Activated CD4-positive, alpha-beta T cell treated with anti-CD3 and anti-CD28 coated beads for 36 hours (primary cell): ENCODE measurements around the gene CANX. TPM values are rescaled to one million over a fixed set of nuclear protein-coding genes. Genes with fewer than 3 reads are reported as not detected.

Experiments
- ATAC-seq: fragments of 200-7000 bp; cut with Tn5 transposase; one replicate; pipeline ENCODE4 v1.10.0; 2021; ENCODE audit warnings: mild to moderate bottlenecking, moderate library complexity
- CTCF ChIA-PET: fragments of 350-600 bp; sonication (Branson Sonifier 250); formaldehyde crosslinking; loops from one replicate; lab custom pipeline; 2021; ENCODE audit warnings: antibody characterized with exemption; lab: Charles Lee
- POLR2A ChIA-PET: fragments of 350-600 bp; sonication (Branson Sonifier 250); formaldehyde crosslinking; loops from one replicate; lab custom pipeline; 2021; ENCODE audit warnings: antibody characterized with exemption, inconsistent platforms; lab: Charles Lee
- DNase-seq: peaks from one replicate; pipeline ENCODE4 v3.0.0-alpha.2; 2020
- H3K27ac Mint-ChIP-seq: one replicate; pipeline ENCODE4 v1.8.0; 2021; ENCODE audit warnings: mixed read lengths
- H3K27me3 Mint-ChIP-seq: one replicate; pipeline ENCODE4 v1.8.0; 2021; ENCODE audit warnings: mixed read lengths
- H3K36me3 Mint-ChIP-seq: one replicate; pipeline ENCODE4 v1.8.0; 2021; ENCODE audit warnings: low read depth, mixed read lengths
- H3K4me1 Mint-ChIP-seq: one replicate; pipeline ENCODE4 v1.8.0; 2021; ENCODE audit warnings: mixed read lengths
- H3K4me3 Mint-ChIP-seq: one replicate; pipeline ENCODE4 v1.8.0; 2021; ENCODE audit warnings: mild to moderate bottlenecking, moderate library complexity, mixed read lengths
- H3K9me3 Mint-ChIP-seq: one replicate; pipeline ENCODE4 v1.8.0; 2021; ENCODE audit warnings: low read depth, mixed read lengths
- intact Hi-C, 2 experiments: fragments of 100-400 bp; cut with DNase I in 1 of 2; cut with micrococcal nuclease in 1 of 2; formaldehyde crosslinking; loops; one replicate each; pipeline versions ENCODE4 v1.14.2 to v1.15.1; 2022 to 2024; cut with DNase I, micrococcal nuclease
- total RNA-seq, 2 experiments: library from RNA; stranded (reverse); gene quantifications; one replicate each; pipeline ENCODE4 v1.2.3, GENCODE V29; 2021

Gene CANX
- total RNA-seq, 2 experiments from 2014 or later: 472 to 554 TPM

DNA sequence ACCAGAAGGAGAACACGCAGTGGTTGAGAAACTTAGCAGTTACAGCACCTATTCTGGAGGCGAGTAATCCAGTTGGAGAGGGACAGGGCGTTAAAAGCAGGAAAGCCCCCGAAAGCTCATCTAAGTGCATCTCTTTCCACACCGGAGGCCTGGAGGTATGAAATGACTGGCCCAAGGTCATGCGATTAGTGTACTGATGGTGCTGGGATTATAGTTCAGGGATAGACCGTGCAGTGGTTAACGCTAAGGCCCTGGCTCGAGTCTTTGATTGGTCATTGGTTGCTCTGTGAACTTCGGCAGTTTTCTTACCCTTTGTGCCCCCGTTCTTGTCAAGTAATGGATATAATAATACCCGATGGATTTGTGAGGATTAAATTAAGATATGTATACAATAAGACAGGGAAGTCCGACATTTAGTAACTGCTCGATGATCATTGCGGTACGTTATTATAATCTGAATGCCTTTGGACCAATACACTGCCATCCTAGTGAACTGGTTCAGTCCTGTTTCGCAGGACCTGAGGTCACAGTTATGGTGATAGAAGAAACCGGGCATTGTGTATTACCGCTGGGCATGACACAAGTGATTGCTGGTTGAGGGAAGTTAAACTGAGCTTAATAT is 960 bp downstream of the CANX start:
- H3K4me3 Mint-ChIP-seq: peak overlapping the region; percentile 94
- peaks cover 47% of the 10 kb centered on the region for H3K36me3 Mint-ChIP-seq
- ATAC-seq (peak; percentile 28), DNase-seq (peak; percentile 73)
- no peaks in the 10 kb centered on the region for H3K27me3 Mint-ChIP-seq
- peaks cover 42% of the 10 kb centered on the region for H3K4me1 Mint-ChIP-seq
- ChIA-PET POLR2A (interaction anchor here (0.6 to 1.5 kb wide), 10 partner anchors 17 to 386 kb away, joined by 3 to 11 read pairs (median 4); partner anchors contain the start of gene HNRNPH1), CTCF (interaction anchor here (1.0 kb wide), 1 partner anchor 30 kb away, joined by 3 read pairs; no protein-coding TSS in a partner anchor)
- no peaks in the 10 kb centered on the region for H3K9me3 Mint-ChIP-seq
- intact Hi-C loops: loop anchor here (2.0 to 5.0 kb wide), 2 partner anchors 149 to 1072 kb away; partner anchors contain the start of genes CLK4 (in 1 of the 2) and RUFY1 (in 1 of the 2)
- peak overlapping the region; percentile 98 for H3K27ac Mint-ChIP-seq

DNA sequence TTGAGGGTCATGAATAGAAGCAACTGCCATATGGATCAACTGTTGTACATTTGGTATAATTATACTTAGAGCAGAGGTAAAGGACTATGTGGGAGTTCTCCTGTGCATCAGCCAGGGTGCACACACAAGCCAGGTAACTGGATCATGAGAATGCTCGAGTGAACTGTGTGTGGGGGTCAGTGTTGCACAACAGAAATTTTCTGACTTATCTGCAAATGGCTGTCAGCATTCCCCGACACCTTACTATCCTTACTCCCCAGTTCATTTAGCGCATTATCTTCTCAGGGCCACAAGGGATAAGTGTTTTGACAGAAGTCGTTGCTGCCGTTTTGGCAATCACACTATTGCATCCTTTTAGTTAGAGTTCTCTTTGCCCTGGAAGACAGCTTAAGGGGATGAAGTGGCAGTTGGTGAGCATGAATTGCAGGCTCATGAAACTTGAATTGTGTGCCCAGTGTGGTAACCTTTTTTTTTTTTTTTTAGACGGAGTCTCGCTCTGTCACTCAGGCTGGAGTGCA is 1.7 kb downstream of the CANX start:
- DNase-seq (no peak), ATAC-seq (no peak)
- intact Hi-C loops: no loop called here
- Mint-ChIP-seq H3K9me3 (no peaks in the 10 kb centered on the region), H3K27me3 (no peaks in the 10 kb centered on the region), H3K4me1 (peaks cover 47% of the 10 kb centered on the region), H3K4me3 (peak overlapping the region; percentile 94), H3K27ac (peak overlapping the region; percentile 98), H3K36me3 (peaks cover 50% of the 10 kb centered on the region)
- CTCF ChIA-PET: no interaction called here
- POLR2A ChIA-PET: interaction anchor here (0.6 to 1.5 kb wide), 6 partner anchors 22 to 863 kb away, joined by 4 to 9 read pairs (median 6); no protein-coding TSS in a partner anchor

DNA sequence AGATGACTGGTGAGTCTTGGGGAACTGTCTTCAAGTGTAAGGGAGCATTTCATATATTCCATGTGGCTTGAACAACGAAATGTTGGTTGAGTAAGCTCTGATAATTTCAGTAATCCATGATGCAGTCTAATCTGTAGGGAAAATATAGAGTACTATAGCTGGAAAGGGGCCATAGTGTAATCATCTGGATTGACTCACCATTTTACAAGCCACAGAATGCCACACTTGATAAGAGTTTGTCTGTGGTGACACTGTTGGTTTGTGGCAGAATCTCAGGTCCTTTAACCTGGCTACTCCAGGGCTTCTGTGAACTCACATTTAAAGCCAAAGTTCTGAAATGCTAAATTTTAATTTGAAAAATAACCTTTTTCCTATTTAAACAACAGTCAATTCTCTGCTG is 17.5 kb downstream of the CANX start:
- ChIA-PET CTCF (interaction anchor here (0.9 to 2.0 kb wide), 4 partner anchors 14 to 39 kb away, joined by 3 to 7 read pairs (median 4); partner anchors contain the start of gene MAML1), POLR2A (no interaction called here)
- H3K36me3 Mint-ChIP-seq: peaks cover 62% of the 10 kb centered on the region
- DNase-seq: no peak
- H3K9me3 Mint-ChIP-seq: no peaks in the 10 kb centered on the region
- ATAC-seq: no peak
- H3K4me3 Mint-ChIP-seq: no peak overlapping the region
- no peaks in the 10 kb centered on the region for H3K27me3 Mint-ChIP-seq
- peak overlapping the region; percentile 55 for H3K27ac Mint-ChIP-seq
- peaks cover 4% of the 10 kb centered on the region for H3K4me1 Mint-ChIP-seq
- intact Hi-C loops: no loop called here

DNA sequence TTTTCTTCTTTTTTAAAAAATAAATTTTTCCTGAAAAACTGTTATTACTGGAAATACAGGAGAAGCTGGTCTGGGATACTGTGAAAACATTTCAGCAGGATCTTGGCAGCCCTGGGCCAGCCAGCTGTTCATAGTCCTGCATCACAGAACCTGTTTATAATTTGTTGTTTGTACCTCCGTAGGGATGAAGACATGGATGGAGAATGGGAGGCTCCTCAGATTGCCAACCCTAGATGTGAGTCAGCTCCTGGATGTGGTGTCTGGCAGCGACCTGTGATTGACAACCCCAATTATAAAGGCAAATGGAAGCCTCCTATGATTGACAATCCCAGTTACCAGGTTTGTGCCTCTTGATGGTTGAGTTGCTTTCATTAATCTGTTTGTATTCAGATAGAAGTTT is 21.5 kb downstream of the CANX start:
- ATAC-seq (no peak), DNase-seq (no peak)
- no peak overlapping the region for H3K4me3 Mint-ChIP-seq
- H3K27me3 Mint-ChIP-seq: no peaks in the 10 kb centered on the region
- peaks cover 4% of the 10 kb centered on the region for H3K4me1 Mint-ChIP-seq
- intact Hi-C loops: no loop called here
- H3K36me3 Mint-ChIP-seq: peaks cover 71% of the 10 kb centered on the region
- H3K27ac Mint-ChIP-seq: no peak overlapping the region
- H3K9me3 Mint-ChIP-seq: no peaks in the 10 kb centered on the region
- CTCF ChIA-PET: interaction anchor here (0.6 to 2.1 kb wide), 4 partner anchors 12 to 589 kb away, joined by 3 to 7 read pairs (median 3); partner anchors contain the start of genes HNRNPH1 and MAML1
- POLR2A ChIA-PET: no interaction called here

DNA sequence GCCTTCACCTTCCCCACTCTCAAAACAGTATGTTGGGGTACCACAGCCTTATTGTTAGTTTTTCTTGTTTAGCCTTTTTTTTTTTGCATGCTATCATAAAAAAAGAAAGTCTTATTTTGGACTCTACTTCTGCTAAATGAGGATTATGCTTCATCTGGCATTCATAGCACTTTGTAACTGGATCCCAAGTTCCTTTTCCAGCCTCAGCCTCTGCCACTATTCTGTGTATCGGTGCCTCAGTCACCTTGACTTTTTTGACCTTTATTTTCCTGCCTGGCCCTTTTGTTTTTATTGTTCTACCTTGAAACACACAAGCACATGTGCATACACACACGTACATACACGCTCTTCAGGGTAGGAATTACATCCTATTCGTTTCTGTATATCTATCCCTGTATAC is 25.4 kb downstream of the CANX start:
- Mint-ChIP-seq H3K36me3 (peaks cover 68% of the 10 kb centered on the region), H3K27ac (peak overlapping the region; percentile 45), H3K4me1 (no peaks in the 10 kb centered on the region), H3K27me3 (no peaks in the 10 kb centered on the region), H3K9me3 (no peaks in the 10 kb centered on the region), H3K4me3 (no peak overlapping the region)
- ChIA-PET CTCF (no interaction called here), POLR2A (no interaction called here)
- DNase-seq (no peak), ATAC-seq (no peak)
- intact Hi-C loops: no loop called here

DNA sequence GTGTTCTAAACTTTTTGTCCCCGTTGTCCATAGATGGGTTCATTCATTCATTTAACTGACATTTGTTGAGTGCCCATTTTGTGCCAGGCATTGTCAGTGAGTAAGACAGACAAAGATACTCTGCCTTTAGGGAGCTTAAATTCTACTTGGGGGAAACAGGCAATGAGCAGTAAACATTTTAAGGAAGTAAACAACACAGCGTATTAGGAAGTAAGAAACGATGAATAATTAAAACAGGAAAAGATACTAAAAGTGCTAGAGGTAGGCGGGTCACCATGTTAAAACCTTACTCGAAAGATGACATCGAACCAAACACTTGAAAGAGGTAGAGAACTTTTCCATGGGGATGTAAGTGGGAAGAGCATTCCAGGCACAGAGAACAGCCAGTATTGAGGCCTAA is 28.3 kb downstream of the CANX start:
- no peak for DNase-seq
- H3K27me3 Mint-ChIP-seq: no peaks in the 10 kb centered on the region
- H3K4me3 Mint-ChIP-seq: no peak overlapping the region
- no peak for ATAC-seq
- POLR2A ChIA-PET: no interaction called here
- CTCF ChIA-PET: no interaction called here
- H3K27ac Mint-ChIP-seq: peak overlapping the region; percentile 53
- intact Hi-C loops: no loop called here
- H3K9me3 Mint-ChIP-seq: no peaks in the 10 kb centered on the region
- peaks cover 72% of the 10 kb centered on the region for H3K36me3 Mint-ChIP-seq
- H3K4me1 Mint-ChIP-seq: peaks cover 16% of the 10 kb centered on the region

DNA sequence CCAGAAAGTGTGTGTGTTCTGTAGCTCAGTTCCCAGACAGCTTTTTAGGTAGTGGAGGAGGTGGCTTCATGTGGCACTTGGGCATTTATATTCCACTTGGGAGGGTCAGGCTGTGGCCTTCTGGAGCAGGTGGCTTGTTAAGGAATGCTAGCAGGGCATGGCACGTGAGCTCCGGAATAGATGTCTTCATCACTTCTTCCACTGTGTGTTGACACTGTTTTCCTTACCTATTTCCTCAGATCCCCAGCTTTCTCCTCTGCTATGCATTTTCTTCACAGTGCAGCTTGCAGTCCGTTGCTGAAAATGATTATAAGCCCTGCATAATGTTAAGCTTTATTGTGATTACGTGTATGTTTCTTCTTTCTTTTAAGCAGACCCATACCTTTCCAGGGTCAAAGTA is 30.5 kb downstream of the CANX start:
- Mint-ChIP-seq H3K9me3 (no peaks in the 10 kb centered on the region), H3K27ac (peak overlapping the region; percentile 39), H3K27me3 (no peaks in the 10 kb centered on the region), H3K4me3 (no peak overlapping the region), H3K4me1 (peaks cover 19% of the 10 kb centered on the region), H3K36me3 (peaks cover 53% of the 10 kb centered on the region)
- no peak for ATAC-seq
- ChIA-PET CTCF (interaction anchor here (0.6 to 1.8 kb wide), 4 partner anchors 13 to 105 kb away, joined by 3 to 7 read pairs (median 4); no protein-coding TSS in a partner anchor), POLR2A (no interaction called here)
- DNase-seq: no peak
- intact Hi-C loops: no loop called here

DNA sequence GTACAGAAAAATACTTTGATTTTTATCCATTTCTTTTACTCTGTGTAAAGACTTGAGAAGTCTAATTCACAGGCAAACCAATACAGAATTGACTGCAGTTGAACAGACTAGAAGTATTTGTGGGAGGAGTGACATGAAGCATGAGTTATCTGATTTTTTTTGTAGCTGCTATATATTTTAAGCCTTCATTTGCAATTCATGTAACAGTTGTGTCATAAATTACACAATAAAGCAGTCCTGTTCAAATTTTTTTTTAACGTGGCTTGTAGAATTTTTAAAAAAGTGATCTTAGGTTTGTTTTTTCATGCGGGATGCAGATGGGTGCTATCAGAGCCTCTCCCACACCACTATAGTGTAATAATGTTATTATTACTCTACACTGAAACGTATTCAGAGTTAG is 31.0 kb downstream of the CANX start:
- Mint-ChIP-seq H3K9me3 (no peaks in the 10 kb centered on the region), H3K27me3 (no peaks in the 10 kb centered on the region), H3K36me3 (peaks cover 53% of the 10 kb centered on the region), H3K4me1 (peaks cover 23% of the 10 kb centered on the region), H3K27ac (peak overlapping the region; percentile 39), H3K4me3 (no peak overlapping the region)
- intact Hi-C loops: loop anchor here in 1 of 2 experiments (10.0 kb wide), 1 partner anchor 1105 kb away; the partner anchor contains the start of gene CLK4
- ChIA-PET CTCF (interaction anchor here (0.6 to 1.8 kb wide), 5 partner anchors 10 to 1271 kb away, joined by 3 to 7 read pairs (median 4); no protein-coding TSS in a partner anchor), POLR2A (no interaction called here)
- DNase-seq: no peak
- ATAC-seq: no peak

DNA sequence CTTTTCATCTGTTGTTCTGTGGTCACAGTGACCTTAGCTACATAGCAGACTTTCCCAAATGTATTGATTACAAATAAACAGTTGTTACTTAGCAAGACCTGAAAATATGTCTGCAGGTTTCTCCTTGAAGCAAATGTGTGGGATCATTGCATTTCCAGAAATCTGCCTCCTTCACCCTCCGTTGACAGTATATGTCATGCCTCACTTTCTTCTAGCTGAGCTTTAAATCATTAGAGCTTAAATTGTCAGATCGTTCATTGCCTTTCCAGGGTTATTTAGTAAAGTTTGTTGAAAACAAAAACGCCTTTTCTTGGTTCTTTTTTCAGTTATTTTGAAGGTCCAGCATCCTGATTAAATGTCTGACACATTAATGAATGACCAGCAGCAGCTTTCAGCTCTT is 31.6 kb downstream of the CANX start:
- no peak for ATAC-seq
- H3K36me3 Mint-ChIP-seq: peaks cover 53% of the 10 kb centered on the region
- H3K27me3 Mint-ChIP-seq: no peaks in the 10 kb centered on the region
- H3K9me3 Mint-ChIP-seq: no peaks in the 10 kb centered on the region
- ChIA-PET POLR2A (no interaction called here), CTCF (interaction anchor here (0.6 to 1.8 kb wide), 5 partner anchors 10 to 1272 kb away, joined by 3 to 7 read pairs (median 4); no protein-coding TSS in a partner anchor)
- peaks cover 25% of the 10 kb centered on the region for H3K4me1 Mint-ChIP-seq
- no peak for DNase-seq
- intact Hi-C loops: loop anchor here in 1 of 2 experiments (10.0 kb wide), 1 partner anchor 1106 kb away; the partner anchor contains the start of gene CLK4
- no peak overlapping the region for H3K4me3 Mint-ChIP-seq
- peak overlapping the region; percentile 39 for H3K27ac Mint-ChIP-seq

DNA sequence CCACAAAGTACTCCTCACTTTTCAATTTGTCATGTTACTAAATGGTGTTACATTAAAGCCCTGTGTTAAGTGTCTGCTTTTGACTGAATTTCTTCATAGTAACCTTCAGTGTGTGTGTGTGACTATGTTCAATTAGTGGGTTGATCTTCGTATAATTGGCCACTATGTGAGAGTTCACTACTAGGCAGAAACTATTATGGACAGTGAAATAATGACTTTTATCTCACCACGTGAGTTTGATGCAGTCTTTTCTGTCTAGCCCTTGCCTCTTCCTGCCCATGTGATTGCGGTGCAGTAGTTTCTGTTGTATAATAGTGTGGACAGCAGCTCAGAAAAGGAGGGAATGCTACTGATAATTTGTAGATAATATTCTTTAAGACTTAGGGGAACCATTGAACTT is 32.1 kb downstream of the CANX start:
- no peak for ATAC-seq
- peak overlapping the region; percentile 39 for H3K27ac Mint-ChIP-seq
- H3K36me3 Mint-ChIP-seq: peaks cover 53% of the 10 kb centered on the region
- H3K4me1 Mint-ChIP-seq: peaks cover 28% of the 10 kb centered on the region
- H3K27me3 Mint-ChIP-seq: no peaks in the 10 kb centered on the region
- ChIA-PET CTCF (interaction anchor here (1.0 to 1.8 kb wide), 6 partner anchors 9 to 36 kb away, joined by 3 to 7 read pairs (median 4); no protein-coding TSS in a partner anchor), POLR2A (no interaction called here)
- no peak for DNase-seq
- H3K9me3 Mint-ChIP-seq: no peaks in the 10 kb centered on the region
- intact Hi-C loops: loop anchor here in 1 of 2 experiments (10.0 kb wide), 1 partner anchor 1106 kb away; the partner anchor contains the start of gene CLK4
- no peak overlapping the region for H3K4me3 Mint-ChIP-seq

DNA sequence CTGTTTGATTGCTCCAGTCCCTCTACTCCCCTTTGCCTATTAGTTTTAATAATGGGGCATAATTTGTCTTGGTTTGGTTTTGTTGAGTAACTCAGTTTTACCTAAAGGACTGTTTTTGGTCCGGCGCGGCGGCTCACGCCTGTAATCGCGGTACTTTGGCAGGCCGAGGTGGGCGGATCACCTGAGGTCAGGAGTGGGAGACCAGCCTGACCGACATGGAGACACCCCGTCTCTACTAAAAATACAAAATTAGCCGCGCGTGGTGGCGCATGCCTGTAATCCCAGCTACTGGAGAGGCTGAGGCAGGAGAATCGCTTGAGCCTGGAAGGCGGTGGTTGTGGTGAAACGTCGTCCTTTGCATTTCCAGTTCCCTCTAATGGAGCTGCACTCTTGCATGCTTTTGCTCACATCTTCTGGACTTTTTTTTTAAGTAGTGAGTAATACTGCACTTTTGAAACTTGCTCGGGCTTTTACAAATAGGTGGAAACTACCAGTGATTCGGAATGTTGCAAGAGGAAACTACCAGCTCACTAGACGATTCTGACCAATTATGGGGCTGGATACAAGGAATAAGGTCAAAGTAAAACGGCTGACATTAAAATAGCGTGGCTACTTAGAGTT is 33.1 kb downstream of the CANX start:
- Mint-ChIP-seq H3K36me3 (peaks cover 44% of the 10 kb centered on the region), H3K4me1 (peaks cover 37% of the 10 kb centered on the region), H3K9me3 (no peaks in the 10 kb centered on the region), H3K27me3 (no peaks in the 10 kb centered on the region), H3K4me3 (peak overlapping the region; percentile 92), H3K27ac (peak overlapping the region; percentile 88)
- ATAC-seq (peak; percentile 51), DNase-seq (peak; percentile 51)
- POLR2A ChIA-PET: interaction anchor here (0.5 to 1.7 kb wide), 13 partner anchors 29 to 172 kb away, joined by 3 to 13 read pairs (median 4); partner anchors contain the start of gene HNRNPH1
- intact Hi-C loops: loop anchor here (1.0 to 10.0 kb wide), 13 partner anchors 34 to 1107 kb away; partner anchors contain the start of genes CANX (in 2 of the 2), HNRNPH1 (in 2 of the 2), CLK4 (in 1 of the 2) and MAPK9 (in 1 of the 2)
- CTCF ChIA-PET: interaction anchor here (0.7 to 1.8 kb wide), 14 partner anchors 12 to 127 kb away, joined by 3 to 9 read pairs (median 4); partner anchors contain the start of gene HNRNPH1
